ENCODE results near the gene NCOA7.
"Not testable (repeated sequence)": the region's sequence is repeated elsewhere in the genome, so short reads cannot be mapped to it uniquely, and the experiment has no call there.

Gene NCOA7

DNA sequence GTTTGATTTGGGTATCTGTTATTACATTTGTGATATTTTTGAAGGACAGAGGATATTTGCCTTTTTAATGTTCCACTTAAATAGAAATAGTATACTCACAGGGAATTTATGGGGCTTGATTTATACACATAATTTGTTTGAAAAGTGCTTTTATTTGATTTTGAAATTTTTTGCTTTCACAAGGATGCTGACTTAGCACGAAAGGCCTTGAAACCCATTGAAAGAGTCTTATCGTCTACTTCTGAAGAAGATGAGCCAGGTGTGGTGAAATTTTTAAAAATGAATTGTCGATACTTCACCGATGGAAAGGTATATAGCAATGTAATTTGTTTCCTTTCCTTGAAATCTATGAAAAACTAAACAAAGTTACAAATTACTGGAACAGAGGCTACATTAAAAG, 91.5 kb downstream of the NCOA7 start:
- no peak for DNase-seq

DNA sequence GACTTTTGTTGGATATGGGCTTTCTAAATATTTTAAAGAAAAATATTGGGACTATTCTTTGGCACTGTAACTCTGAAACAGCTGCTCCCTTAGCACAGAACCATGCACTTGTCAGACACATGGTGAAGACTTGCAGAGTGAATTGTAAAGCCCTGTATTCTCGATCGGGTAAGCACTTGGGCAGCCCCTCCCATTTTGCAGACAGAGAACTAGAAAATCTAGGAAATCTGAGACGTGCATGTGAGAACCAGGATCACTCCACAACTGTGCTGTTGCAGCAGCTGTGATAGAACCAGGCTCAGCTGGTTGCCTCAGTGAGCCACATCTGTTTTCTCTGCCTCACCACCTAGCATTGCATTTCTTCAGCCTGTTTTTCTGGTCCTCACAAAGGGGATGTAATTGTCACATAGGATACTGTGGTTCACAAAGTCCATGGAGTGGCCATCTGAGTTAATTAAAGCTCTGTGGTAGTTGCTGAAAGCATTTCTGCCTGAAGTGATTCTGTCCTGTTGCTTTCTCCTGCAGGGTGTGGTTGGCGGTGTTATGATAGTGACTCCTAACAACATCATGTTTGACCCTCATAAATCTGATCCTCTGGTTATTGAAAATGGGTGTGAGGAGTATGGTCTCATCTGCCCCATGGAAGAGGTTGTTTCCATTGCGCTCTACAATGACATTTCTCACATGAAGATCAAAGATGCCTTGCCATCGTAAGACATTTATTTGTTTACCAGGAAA, 94.0 kb downstream of the NCOA7 start:
- DNase-seq: no peak

DNA sequence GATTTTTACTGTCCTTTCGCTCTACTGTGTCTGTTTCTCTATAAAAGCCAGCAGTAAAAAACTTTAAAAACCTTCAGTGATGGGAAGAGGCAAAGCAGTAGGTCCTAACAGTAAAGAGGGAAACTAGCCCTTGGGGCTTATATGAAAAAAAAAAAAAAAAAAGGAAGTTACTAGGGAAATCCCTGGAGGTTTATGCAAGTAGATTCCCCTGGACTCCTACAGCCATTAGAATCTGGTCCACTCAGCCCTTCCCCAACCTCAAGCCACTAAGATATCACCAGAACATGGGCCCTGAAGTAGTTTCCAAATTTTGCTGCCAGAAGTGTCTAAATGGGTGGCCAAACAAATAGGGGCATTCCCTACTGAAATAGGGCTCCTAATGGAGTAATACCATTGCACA, 95.3 kb downstream of the NCOA7 start:
- DNase-seq: no peak

DNA sequence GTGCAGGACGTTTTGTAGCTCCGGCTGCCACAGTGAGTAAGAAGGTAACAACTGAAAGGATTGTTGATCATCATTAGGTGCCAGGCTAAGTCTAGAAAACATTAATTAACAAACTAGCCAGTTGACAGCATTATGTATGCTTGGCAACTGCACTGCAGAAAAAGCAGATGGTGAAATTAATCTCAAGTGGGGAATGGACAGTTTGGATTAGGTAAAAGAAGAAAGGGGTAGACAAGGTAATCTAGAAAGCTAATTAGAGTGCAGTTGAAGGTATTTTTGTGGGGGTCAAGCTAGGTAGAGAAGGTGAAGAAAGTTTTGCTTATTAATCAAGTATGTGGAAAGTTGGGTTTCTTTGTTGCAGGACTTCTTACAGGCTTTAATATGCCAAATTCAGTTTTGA, 96.2 kb downstream of the NCOA7 start:
- DNase-seq: no peak

DNA sequence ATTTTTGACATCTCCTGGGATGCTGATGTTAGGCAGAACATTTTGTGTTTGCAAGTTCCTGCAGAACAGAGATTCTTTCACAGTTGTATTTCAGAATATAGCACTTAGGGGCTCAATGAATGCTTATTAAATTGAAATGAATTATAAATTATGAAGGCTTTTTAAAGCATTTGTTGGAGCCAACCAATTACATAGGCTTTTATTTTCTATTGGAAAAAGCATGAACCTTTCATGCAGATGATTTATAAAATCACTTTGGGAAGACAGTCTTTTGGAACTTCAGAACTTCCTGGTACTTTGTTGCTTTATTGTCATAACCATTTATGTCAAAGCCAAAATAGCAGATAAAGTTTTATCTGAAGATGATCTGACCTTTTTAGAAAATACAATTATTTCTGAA, 96.6 kb downstream of the NCOA7 start:
- no peak for DNase-seq

DNA sequence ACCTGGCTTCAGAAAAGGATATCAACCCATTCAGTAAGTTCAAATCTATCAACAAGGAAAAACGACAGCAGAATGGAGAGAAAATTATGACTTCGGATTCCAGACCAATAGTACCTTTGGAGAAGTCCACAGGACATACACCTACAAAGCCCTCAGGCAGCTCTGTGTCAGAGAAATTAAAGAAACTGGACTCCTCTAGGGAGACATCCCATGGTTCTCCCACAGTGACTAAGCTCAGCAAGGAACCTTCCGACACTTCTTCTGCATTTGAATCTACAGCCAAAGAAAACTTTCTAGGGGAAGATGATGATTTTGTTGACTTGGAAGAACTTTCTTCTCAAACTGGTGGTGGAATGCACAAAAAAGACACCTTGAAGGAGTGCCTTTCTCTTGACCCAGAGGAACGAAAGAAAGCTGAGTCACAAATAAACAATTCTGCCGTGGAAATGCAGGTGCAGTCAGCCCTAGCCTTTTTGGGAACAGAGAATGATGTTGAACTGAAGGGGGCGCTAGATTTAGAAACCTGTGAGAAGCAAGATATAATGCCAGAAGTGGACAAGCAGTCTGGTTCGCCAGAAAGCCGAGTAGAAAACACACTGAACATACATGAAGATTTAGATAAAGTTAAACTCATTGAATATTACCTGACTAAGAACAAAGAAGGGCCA, 98.4 kb downstream of the NCOA7 start:
- no peak for DNase-seq

DNA sequence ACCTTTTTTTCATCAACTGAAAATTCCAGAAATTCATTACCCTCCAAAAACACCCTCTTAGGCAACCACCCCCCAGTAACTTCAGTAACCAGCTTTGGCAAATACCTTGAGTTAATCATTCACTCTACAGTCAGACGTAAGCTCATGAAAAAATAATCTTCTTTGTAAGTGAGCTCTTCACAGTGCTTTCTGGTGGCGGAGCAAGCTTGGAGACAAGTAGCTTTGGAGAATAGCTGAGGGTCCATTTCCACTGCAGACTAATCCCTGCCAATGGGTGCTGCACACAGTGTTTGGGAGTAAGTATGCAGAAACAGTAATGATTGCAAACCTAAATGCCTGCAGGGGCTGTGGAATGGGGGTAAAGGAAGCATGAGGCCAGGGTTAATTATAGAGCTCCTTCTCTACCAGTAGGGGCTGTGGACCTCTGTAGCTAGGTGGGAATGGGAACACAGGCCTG, 109.0 kb downstream of the NCOA7 start:
- no peak for DNase-seq

DNA sequence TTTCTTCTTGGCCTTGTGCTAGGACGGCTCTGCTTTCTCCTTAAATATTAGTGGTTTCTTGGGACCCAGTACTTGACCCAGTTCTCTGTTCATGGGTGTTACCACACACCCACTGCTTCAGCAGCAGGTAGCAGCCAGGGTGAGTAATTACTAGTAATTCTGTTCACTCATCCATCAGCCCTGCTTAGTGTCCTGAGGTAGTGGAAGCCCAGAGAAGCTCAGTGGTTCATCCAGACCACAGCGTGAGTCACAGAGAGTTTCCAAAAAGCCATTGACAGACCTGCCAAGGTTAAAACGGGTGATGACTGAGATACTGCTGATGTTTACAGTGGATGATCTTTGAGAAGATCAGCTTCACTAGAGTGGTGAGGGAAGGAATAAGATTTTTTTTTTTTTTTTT, 114.1 kb downstream of the NCOA7 start:
- peak; percentile 68 for DNase-seq

DNA sequence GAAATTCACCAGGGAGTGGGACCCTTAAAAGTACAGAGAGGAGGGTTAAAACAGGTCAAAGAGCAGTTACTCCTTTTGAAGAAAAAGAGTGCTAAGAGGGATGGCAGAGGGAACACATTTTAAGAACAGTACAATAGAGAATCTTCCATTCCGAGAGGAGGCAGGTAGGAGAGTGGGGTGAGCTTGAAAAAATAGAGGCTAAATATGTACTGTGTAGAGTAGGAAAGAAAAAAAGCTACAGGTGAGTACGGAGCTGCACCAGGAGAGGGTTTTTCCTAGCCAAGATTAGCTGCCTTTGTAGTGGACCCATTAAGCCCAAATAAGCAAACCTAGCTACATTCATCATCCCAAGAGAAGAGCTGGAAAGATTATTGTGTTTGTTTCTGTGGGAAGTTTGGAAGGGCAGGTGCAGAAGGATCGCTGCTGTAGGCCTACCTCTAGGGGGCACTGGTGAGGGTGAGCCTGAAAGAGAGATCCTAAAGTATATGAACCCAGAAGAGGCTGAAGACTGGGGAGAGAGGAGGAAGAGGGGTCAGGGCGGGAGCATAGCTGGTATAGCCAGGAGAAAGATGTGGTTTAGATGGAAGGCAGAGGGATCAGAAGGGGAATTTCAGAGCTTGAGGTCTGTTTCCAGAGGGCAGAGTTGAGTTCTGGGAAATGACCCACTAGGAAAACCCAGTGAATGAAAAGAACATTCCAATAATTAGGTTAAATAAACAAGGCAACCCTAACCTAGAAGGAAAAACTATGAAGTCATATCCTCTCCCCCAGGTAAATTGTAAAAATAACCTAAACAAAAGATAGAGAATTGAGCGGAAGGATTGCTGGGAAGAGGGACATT, 115.6 kb downstream of the NCOA7 start:
- no peak for DNase-seq

DNA sequence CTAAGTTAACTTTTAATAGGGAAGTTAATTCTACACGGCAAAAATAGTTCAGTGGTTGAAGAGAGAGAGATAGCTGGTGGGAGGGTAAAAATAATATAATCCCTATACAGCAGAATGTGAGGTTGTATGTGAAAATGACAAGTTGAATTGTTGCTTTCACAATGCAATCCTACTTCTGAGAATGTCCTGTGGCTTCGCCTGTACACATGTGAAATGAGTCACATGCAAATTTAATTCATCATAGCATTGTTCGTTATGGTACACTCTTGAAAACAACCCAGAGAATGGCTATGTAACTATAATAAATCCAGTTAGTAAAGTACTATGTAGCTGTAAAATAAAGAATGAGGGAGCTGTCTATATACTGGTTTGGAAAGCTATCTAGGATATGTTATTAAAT, 119.8 kb downstream of the NCOA7 start:
- no peak for DNase-seq

DNA sequence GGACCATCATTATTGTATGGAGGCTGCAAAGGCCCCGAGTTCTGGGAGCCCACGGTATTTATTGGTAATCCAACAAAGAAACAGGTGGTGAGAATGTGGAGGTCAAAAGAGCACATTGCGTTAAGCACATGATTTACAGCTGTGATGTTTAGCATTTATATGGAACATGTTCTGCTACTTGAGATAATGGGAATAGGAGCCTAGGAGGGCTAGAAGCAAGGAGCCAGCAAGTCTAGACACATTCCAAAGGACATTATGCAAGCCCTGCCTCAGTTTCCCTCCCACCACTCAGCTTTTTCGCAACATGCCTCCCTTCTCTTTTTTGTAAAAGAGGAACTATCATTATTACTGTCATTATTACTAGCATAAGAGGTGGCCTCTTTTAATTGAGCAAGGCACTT, 120.3 kb downstream of the NCOA7 start:
- not testable (repeated sequence) for DNase-seq

DNA sequence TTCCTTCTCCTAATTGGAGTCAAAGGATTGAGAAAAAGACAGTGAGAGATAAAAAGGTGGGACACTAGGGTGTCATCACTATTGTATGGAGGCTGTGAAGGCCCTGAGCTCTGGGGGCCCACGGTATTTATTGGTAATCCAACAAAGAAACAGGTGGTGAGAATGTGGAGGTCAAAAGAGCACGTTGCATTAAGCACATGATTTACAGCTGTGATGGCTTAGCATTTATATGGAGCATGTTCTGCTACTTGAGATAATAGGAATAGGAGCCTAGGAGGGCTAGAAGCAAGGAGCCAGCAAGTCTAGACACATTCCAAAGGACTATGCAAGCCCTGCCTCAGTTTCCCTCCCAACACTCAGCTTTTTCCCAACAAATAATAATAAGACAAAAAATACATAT, 121.7 kb downstream of the NCOA7 start:
- not testable (repeated sequence) for DNase-seq

DNA sequence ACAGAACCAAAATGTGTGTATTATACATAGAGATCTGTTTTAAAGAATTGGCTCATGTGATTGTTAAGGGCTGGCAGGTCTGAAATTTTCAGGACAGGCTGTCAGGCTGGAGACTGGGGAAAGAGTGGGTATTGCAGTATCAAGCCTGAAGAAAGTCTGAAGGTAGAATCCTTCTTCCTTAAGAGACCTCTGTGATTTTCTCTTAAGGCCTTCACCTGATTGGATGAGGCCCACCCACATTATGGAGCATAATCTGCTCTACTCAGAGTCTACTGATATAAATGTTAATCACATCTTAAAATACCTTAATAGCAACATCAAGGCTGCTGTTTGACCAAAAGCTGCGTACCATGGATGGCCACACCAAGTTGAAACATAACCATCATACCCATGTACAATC, 122.4 kb downstream of the NCOA7 start:
- no peak for DNase-seq

DNA sequence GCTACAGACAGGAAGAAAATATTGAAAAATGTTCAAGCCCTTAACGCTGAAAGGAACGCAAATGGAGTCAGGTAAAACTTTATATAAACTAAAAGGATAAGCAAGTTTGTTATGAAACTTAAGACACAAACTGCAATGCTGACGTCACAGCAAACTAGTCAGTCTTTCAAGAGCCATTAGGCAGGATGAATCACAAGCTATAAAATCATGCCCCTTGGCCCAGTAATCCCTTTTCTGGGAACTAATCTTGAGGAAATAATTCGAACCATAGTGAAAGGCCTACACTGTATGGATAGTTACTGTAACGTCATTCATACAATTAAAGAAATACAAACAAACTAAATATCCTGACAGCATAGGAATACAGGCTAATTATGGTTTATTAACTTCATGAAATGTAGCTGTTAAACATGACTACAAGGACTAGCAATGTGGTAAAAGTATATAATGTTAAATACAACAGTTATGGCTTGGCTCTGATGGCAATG, 123.1 kb downstream of the NCOA7 start:
- no peak for DNase-seq

DNA sequence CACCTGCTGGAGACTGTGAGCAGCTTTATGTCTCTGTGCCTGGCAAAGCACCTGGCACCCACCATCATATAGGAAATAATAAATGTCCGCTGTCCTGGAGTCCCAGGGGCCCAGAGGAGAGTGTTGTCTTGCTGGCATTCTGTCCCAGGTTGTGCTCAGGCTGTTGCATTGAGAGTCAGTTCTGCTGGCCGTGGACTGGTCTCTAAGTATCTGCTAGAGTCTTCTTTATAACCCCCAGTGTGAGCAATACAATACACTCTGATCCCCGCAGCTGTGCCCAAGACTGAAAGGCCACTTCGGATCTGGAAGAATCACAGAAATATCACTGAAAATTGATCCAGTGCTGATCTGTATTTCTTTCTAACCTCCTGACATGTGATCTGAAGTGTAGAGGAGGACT, 127.5 kb downstream of the NCOA7 start:
- DNase-seq: no peak

DNA sequence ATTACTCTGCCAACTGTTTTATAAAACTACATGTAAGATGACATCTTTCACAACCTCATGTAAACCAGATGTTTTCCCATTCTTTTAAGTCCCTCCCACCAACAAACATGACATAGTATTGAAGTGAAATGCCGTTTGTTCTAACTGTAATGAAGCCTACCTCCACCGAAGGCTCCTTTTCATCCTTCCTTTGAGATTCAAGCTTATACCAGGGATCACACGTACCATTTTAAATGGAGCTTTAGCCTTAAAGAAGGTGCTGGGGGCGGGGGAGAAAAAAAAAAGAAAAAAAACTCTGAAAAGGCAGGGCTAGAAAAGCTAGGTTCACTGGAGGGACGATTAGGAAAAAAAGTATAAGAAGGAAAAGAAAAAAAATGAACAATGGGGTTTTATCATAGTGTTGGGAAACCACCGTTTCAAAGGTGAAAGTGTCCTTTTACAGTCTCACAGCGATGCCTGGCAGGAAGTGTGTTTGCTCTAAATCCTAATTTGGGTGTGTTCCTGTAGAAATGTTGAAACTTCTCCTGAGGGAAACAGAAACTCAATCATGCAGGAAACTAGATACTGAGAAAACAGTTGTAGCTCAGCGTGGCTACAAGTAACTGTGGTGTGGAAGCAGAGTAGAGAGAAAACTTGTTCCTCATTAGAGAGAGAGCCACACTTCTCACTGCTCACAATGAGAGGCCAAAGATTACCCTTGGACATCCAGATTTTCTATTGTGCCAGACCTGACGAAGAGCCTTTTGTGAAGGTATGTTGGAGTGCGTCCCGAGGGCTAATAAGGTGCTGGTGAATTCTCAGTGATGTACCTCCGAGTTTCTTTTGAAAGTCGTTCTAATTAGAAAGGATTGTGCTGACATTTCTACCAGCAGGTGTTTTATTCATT, 128.2 kb downstream of the NCOA7 start:
- DNase-seq: peak; percentile 22

DNA sequence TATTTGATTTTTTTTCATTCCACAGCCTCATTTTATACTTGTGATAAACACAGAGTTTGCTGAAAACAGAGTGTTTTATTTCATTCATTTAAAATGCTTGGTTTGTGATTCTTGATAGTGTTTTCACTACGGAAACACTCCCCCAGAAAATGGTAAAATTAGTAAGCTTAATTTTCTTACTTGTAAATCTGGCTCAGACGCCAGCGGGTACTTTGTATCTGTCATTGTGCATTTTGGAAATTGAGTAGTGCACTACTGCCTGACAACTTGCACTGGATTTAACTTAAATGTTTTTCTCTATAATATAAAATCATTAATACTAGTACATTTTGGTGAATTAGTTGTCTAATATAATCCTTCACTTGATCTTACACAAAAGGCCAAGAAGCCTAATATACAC, 128.9 kb downstream of the NCOA7 start:
- DNase-seq: no peak

DNA sequence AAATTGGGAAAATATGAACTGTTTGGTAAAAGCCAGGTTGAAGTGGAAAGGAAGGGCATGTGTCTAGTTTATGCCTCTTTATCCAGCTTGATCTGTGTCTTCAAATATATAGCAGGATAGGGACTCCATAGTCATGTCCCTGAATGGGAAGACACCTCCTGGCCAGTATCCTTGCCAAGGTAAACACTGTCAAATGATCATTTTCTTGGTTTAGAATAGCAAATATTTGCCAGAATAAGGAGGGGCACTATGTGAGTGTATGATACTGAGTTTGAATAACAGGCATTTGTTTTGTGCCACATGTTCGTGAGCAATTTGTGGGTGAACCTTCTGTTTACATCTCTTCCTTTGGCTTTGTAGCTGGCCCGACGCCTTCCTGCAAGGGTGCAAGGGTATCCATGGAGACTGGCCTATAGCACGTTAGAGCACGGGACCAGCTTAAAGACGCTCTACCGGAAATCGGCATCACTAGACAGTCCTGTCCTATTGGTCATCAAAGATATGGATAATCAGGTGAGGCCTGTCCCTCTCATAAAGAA, 131.6 kb downstream of the NCOA7 start:
- no peak for DNase-seq

DNA sequence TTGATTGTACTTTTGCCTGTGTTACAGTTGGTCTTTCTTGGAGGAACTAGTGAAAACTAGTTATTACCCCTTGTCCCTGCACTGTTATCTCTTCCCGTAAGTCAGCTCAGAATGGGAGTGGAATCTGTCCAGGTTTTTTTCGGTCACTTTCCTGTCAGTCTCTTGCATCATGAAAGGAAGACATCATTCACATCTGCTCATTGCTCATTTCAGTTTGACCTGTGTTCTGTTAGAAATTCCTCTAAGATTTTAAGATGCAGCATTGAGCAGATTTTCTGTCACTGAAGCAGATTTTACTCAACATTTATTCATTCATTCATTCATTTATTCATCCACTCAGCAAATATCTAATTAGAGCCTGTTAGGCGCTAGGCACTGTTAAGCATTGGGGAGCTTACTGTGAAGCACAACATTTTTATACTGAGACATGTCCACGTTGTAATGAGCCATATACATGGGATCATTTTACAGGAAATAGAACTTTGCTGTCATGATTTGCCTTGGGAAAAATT, 132.7 kb downstream of the NCOA7 start:
- no peak for DNase-seq

DNA sequence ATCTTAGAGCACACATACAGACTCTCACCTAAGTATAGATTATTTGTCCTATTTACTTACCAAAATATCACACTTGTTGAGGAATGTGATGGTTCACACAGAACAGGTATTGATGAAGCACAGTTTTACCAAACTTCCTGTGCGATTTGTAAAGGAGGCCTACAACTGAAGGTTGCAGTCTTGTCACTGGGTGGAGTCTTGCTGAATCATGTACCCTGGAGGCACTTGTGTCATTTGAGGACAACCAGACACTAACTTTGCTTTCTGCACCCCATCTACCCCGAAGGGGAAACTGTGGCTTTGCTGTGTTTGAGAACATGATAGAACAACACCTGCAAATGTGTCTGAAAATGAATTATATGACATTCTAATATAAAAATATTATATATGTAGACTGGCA, 133.4 kb downstream of the NCOA7 start:
- no peak for DNase-seq

DNA sequence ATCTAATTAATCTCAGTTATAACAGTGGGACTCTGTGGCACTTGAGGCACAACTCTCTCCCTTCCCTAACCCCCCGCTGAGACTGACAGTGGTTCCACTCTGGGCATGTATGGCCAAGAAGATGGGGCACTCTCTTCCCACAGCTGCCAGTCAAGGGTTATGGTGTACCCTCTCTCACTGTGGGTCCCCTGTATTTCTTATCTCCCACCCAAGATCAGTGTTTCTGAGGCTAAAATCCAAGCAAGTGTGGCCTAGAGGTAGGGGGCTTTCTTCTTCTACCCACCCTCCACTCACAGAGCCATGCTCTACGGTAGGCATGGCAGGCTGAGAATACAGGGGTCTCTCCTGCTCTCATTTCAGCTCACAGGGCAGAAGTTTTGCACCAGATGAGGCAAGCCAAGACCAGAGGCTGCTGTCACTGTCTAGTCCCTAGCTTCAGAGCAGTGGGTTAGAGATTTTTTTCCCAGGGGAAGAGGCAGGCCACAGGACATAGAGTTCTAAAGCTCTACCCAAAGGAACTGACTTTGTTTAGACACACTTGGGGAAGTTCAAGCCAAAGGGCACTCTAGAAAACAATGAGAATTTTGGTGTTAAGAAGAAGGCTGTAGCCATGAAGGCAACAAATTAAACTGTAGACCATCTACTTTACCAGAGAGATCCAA, 134.1 kb downstream of the NCOA7 start:
- no peak for DNase-seq

DNA sequence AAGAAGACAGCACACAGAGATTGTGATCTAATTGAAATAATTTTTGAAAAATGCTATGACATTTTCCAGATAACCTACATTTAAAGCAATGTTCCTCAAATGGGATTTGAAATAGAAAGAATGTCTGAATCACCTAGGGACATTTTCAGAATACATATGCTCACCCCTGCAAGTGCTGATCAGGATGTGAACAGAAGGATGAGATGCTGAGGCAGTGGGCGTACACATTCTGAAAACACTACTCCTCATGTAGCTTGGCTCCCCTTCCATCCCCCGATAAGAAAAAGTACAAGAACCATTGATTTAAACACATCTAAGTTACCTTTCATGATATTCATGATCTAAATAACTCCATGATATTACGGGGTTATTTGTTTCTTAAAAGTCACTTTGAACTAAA, 136.0 kb downstream of the NCOA7 start:
- DNase-seq: no peak

All from NK-92 treated with Interleukin-12 subunit alpha and Interleukin-12 subunit beta, amount 100 ng/mL, for 24 hours (cell line).